ENCODE data around the gene NCK2.

Gene NCK2

GRCh38 chr2:105935063-105935462 lies 190.4 kb downstream of the NCK2 start:
- no peak for DNase-seq

- no peak for DNase-seq
Measured at GRCh38 chr2:105936954-105937353, 192.2 kb downstream of the NCK2 start.

GRCh38 chr2:105937498-105938097 lies 192.9 kb downstream of the NCK2 start:
- DNase-seq = no peak
